ENCODE results near the gene ERF.
"Not testable (repeated sequence)": the region's sequence is repeated elsewhere in the genome, so short reads cannot be mapped to it uniquely, and the experiment has no call there.

ERF gene

DNA sequence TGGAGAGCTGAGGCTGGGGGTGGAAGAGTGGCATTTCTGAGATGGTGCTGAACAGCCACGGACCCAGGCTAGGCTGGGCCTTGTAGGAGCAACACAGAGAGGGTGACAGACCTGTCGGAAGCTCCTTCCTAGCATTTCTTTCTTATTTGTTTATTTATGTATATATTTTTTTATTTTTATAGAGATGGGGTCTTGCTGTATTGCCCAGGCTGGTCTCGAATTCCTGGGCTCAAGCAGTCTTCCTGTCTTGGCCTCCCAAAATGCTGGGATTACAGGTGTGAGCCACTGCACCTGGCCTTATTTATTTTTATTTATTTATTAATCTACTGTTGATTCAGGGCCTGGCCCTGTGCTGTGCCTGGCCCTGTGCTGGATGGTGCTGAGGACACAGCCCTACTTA is 20.6 kb upstream of the ERF start:
- no peak for DNase-seq (ENCODE audit: low spot score)

- no peak for DNase-seq (ENCODE audit: low spot score)
These were observed 20.2 kb upstream of the ERF start for GRCh38 chr19:42275103-42275502.

- DNase-seq (ENCODE audit: low spot score), result no peak
These were observed 19.2 kb upstream of the ERF start for GRCh38 chr19:42274065-42274682.

GRCh38 chr19:42273407-42274064 is 18.6 kb upstream of the ERF start:
- DNase-seq (ENCODE audit: low spot score), result no peak

GRCh38 chr19:42272989-42273406 is 18.1 kb upstream of the ERF start:
- DNase-seq (ENCODE audit: low spot score), result no peak

- no peak for DNase-seq (ENCODE audit: low spot score)
These were observed 17.6 kb upstream of the ERF start for GRCh38 chr19:42272535-42272897.

DNA sequence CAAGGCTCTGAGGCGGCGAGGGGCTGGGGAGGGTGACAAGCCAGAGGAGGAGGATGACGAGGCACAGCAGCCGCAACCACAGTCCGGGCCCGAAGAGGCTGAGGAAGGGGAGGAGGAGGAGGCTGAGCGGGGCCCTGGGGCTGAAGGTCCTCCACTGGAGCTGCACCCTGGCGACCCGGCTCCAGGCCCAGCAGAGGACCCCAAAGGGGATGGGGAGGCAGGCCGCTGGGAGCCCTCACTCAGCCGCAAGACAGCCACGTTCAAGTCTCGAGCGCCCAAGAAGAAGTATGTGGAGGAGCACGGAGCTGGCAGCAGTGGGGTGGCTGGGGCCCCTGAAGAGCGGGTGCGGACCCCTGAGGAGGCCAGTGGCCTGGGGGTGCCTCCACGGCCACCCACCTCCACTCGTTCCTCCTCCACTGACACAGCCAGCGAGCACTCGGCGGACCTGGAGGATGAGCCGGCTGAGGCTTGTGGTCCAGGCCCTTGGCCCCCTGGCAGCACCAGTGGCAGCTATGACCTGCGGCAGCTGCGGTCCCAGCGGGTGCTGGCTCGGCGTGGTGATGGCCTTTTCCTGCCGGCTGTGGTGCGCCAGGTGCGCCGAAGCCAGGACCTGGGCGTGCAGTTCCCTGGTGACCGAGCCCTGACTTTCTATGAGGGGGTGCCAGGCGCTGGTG is 17.1 kb upstream of the ERF start:
- DNase-seq (ENCODE audit: low spot score), result no peak

DNA sequence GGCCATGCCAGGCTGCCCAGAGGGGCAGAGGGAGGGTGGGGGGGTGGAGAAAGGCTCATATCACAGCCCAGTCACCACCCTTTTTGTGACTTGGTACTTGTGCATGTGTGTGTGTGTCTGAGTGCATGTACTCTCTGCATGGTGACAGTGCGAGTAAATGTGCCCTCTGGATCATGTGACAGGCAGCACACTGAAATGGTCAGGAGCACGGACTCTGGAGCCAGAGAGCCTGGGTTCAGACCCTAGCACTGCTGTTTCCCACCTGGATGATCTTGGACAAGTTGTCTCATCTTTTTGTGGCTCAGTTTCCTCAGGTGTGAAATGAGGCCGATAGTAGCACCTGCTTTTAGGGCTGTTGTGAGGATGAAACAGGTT is 16.1 kb upstream of the ERF start:
- DNase-seq (ENCODE audit: low spot score), result no peak

- DNase-seq (ENCODE audit: low spot score), result peak; percentile 64
These were observed 15.6 kb upstream of the ERF start for GRCh38 chr19:42270346-42271044.

DNA sequence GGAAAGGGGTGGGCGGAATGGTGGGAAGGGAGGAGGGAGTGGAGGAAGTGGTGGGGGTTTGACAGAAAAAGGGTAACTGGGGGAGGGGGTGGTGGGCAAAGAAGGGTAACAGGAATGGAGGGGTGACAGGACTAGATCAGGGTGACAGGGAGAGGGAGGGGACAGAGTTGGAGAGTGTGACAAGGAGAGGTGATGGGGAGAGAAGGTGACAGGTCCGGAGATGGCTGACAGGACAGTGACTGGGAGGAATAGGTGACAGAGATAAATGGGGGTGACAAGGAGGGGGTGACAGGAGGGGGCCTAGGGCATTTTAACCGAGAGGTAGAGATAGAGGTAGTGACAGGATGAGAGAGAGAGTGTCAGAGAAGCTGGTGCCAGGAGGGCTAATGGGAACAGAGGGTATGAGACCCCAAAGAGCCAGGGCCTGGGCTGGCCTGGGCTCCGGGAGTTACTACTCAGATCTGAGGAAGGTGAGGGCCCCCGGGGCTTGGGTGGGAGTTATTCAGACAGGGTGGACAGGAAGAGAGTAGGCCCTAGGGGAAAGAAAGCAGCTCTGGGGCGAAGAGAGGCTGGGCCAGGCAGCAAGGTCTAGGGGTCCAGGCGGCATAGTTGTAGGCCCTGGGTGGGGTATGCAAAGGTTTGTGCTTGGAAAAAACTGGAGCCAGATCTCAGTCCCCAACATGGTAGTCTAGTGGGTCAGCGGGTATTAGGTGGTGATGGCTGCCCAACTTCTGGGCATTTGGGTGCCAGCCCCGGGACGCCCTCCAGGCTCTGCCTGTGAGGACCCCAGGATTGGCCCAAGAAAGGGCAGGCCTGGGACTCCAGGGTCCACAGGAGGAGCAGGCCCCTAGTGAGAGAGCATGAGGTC is 14.8 kb upstream of the ERF start:
- DNase-seq (ENCODE audit: low spot score), result peak; percentile 12

- DNase-seq (ENCODE audit: low spot score), result peak; percentile 100
These were observed 14.0 kb upstream of the ERF start, which contains the start of gene CIC for GRCh38 chr19:42268704-42269477. Gene CIC, plus strand, starts transcription at chr19:42269252. Its CDS starts 2,532 bp downstream, at chr19:42271784.

GRCh38 chr19:42268142-42268703 is 13.3 kb upstream of the ERF start:
- peak; percentile 100 for DNase-seq (ENCODE audit: low spot score)

DNA sequence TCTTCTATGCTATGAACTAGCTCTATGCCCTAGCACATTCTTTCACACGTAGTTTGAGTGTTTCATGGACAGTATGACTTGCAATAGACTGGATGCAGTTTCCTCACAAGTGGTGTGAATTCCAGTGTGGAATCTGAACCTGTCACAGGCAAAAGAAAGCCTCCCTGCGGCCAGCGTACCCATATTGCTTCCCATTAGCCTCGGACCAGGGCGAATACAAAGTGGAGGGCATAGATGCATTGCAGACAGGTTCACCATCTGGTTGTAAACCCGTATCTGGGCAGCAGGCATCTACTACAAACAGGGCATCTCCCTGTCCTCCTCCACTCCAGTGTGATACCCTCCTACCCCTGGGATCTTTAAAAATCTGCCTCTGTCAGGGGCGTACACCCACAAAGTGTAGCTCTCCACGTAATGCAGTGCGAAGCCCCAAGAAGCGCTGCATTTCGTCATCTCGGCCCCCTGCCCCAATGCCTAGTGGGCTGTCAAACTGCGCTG is 12.8 kb upstream of the ERF start:
- no peak for DNase-seq (ENCODE audit: low spot score)

GRCh38 chr19:42266928-42267603 is 12.1 kb upstream of the ERF start:
- DNase-seq (ENCODE audit: low spot score), result not testable (repeated sequence)

DNA sequence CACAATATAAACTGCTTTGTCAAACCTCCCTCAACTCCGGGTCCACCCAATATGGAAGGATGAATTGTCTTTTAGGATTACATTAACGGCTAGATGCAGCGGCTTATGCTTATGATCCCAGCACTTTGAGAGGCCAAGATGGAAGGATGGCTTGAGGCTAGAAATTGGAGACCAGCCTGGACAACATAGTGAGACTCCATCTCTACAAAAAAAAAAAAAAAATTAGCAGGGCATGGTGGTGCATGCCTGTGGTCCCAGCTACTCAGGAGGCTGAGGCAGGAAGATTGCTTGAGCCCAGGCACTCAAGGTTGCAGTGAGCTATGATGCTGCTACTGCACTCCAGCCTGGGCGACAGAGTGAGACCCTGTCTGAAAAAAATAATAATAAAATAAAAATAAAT is 11.2 kb upstream of the ERF start:
- DNase-seq (ENCODE audit: low spot score), result not testable (repeated sequence)

DNA sequence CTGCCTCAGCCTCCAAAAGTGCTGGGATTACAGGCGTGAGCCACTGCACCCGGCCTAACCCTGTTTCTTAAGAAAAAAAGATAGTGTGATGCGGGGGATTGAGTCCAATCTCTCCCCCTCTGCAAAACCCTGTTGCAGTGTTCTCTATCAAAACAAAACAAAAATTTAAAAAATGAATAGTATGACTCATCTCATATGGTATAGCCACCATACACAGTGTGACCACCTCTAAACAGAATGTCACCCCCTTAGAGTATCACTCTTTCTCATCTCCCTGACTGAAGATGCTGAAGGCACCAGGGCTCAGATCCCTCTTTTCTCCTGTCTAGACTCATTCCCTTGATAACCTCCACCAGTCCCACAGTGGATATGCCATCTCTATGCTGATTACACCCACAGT is 6.8 kb upstream of the ERF start:
- DNase-seq (ENCODE audit: low spot score), result no peak

DNA sequence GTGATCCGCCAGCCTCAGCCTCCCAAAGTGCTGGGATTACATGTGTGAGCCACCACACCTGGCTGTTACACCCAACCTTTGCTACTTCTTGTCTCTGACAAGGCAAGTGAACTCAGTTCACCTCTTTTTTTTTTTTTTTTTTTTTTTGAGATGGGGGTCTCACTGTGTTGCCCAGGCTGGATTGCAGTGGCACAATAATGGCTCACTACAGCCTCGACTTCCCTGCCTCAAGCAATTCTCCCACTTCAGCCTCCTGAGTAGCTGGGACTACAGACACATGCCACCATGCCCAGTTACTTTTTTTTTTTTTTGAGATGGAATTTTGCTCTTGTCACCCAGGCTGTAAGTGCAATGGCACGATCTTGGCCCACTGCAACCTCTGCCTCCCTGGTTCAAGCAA is 2.9 kb upstream of the ERF start:
- DNase-seq (ENCODE audit: low spot score), result not testable (repeated sequence)

- no peak for DNase-seq (ENCODE audit: low spot score)
These were observed 1.1 kb upstream of the ERF start for GRCh38 chr19:42255766-42256745.

Data from CD4-positive, alpha-beta T cell treated with Interleukin-6 at 100 ng/mL for 8 hours (primary cell).